Stimulated activated CD8-positive, alpha-beta memory T cell treated with anti-CD3 and anti-CD28 coated beads, Interleukin-4, amount 100 ng/mL, for 48 hours (primary cell): Measurements from ENCODE around the gene GPR119.
A peak's percentile ranks its signal among the peaks of the same experiment; 100 is the strongest.
"Not testable (repeated sequence)": the region's sequence is repeated elsewhere in the genome, so short reads cannot be mapped to it uniquely, and the experiment has no call there.

ENCODE experiments used
- DNase-seq: peaks from one replicate; pipeline ENCODE4 v3.0.0-alpha.2; 2020

GPR119 gene

DNA sequence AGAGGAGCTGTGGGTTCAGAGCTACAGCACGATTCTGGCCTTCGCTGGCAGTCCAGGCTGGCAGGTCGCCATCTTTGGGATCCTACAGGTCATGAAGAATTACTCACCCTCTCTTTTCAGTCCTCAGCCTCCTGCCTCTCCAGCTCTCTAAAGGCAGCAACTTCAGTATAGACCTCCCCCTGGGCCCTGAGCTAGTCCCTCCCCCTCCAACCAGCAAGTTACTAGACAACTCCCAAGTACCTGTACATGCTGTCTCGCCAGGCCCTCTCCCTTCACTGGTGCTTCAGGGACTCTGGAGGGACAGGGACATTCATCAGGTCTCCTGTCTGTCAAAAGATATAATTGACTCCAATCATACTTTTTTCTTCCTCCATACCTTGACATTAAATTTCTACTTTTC is at the start of gene GPR119:
TSS of gene GPR119 (minus strand) at position 155 of the 400 bp plus-strand sequence. CDS start 227 bp downstream, outside the sequence.
- DNase-seq: no peak

GRCh38 chrX:130429236-130429635 is 43.8 kb upstream of the GPR119 start:
- not testable (repeated sequence) for DNase-seq

- DNase-seq: no peak
Observed at GRCh38 chrX:130426531-130426930, 41.1 kb upstream of the GPR119 start.

DNA sequence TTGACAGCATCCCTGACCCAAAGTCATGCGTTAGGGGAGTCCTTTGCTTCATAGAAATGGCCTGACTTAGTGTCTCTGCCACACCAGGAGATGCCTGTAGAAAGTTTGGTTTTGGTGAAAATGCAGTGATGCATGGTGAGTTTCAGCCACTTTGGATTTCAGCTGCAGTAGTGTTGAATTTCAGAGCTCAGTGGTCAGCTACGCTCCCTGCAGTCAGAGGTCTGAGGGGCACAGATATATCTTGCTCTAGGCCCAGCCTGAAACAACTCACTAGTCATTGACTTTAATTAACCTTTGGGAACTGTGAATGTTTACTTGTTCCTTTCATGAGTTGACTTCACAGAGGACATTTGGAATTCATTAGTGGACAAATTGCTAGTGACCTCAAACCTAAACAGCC is 33.8 kb upstream of the GPR119 start:
- no peak for DNase-seq

DNA sequence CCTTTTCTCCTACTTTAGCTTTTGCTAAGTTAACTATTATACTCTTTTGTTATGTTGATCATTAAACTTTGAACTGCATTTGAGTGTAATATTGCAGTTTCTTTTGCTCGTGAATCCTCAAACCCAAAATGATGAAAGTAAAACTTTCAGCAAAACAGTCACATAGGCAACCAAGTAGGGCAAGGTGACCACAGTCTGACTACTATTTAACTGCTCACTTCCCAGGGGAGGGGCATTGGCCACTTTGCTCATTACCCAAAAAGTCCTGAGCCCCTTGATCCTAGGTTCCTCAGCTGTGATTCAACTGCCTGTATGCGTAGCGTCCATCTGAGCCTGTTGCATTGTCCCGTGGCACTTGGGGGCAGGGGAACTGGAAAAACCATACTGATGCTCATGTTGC is 33.3 kb upstream of the GPR119 start:
- no peak for DNase-seq

- DNase-seq: no peak
Observed at GRCh38 chrX:130418066-130418465, 32.6 kb upstream of the GPR119 start.

DNA sequence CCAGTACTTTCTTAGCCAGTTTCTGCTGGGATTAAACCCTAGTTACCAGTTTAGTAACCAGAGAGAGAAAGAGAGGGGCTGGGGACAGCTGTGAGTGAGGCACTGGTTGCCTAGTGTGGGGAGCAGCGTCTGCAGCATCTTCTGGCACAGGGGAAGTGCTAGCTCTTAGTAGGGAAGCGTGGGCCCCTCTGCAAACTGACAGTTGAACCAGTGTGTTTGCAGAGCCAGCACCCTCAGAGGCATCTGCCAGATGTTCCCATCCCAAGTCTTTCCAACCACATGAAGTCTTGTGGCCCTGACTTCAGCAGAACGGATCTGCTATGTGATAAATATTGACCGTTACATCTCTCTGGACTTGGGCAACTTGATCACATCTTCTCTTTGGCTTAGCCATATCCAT is 31.3 kb upstream of the GPR119 start:
- no peak for DNase-seq

DNA sequence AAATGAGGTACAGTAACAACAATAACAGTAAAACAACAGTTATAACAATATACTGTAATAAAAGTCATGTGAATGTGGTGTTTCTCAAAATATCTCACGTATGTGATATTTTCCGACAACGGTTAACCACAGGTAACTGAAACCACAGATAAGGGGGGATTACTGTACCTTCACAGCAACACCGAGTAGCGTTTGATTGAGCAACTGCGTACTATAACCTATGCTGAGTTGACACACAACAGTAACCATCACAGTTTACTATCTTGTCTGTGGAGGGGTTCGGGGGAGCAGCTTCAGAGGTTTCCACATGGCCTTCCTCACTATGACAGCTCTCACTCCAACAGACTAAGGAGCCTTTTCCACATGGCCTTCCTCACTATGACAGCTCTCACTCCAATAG is 29.7 kb upstream of the GPR119 start:
- DNase-seq: no peak

- DNase-seq: no peak
Observed at GRCh38 chrX:130414800-130415199, 29.3 kb upstream of the GPR119 start.

DNA sequence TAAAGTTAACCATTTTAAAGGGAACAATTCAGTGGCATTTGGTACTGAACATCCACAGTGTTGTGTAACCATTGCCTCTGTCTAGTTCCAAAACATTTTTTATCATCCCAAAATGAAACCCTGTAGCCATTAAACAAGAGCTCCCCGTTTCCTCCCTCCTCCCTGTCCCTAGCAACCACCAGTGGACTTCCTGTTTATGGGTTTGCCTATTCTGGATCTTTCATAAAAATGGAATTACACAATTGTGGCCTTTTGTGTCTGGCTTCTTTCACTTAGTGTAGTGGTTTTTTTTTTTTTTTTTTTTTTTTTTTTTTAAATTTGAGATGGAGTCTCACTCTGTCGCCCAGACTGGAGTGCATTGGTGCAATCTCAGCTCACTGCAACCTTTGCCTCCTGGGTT is 27.9 kb upstream of the GPR119 start:
- no peak for DNase-seq

GRCh38 chrX:130402208-130402684 is 16.8 kb upstream of the GPR119 start:
- DNase-seq: no peak

DNA sequence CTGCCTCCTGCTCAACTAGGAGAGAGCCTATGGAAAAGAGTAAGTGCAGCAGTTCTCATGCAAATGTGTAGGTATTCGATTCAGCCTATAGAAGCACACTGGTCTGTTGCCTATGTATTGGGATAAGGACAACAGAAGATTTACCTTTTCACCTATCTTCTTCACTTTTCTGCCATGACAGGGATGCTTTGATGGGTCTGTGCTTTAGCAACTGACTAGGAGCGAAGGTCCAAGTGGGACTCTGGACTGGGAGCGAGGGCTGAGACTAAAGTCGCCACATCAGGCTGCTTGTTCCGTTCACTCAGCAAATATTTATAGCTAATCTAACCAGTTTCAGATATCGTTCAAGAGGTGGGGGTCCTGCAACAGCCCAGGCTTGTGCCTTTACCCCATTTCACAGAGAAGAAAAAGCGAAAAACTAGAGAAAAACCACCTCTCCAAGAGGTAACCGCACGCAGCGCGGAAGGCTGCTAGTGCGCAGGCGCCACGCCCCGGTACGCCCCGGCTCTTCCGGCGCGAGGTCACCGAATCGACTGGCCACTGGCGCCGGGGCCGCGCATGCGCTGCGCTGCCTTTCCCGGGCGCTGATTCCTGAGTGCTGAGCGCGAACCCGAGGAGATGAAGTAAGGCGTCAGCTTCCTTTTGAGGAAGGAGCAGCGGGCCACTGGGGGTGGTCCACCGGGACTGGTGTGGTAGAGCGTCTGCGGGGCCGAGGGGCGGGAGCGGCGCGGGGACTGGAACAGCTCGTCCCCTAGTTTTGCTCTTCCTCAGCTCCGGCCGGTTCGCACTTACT is 16.1 kb upstream of the GPR119 start, which contains the start of gene RBMX2:
TSS of gene RBMX2 (plus strand) at position 573 of the 793 bp plus-strand sequence. CDS start at position 619, 46 bp downstream.
- peak; percentile 71 for DNase-seq

- DNase-seq: no peak
Observed at GRCh38 chrX:130395341-130395740, 9.9 kb upstream of the GPR119 start.

DNA sequence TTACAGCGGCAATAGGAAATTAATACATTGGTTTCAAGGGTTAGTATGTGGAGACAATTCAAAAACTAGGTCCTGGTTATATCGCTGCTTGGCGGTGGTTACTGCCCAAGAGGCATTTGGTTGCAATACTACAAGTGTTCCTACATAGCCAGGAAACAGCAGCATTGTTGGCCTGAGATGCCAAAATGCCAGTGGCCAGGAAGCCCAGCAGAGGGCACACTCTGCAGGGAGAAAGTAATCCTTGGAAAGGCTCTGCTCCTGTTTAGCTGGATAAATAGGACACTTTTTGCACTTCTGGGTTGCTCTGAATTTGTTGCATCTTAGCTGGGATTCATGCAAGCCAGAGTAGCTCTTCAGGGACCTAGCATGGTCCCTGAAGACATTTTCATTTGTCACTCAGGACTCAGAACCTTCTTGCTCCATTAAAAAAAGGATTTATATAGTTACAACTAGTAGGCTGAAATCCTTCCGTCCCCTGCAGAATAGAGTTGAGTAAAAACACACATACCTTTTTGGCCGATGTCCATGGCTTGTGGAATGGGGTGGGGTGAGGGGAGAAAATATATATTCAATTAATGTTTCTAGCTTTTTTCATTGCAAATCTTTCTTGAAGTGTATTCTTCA is 8.1 kb upstream of the GPR119 start:
- DNase-seq: no peak

DNA sequence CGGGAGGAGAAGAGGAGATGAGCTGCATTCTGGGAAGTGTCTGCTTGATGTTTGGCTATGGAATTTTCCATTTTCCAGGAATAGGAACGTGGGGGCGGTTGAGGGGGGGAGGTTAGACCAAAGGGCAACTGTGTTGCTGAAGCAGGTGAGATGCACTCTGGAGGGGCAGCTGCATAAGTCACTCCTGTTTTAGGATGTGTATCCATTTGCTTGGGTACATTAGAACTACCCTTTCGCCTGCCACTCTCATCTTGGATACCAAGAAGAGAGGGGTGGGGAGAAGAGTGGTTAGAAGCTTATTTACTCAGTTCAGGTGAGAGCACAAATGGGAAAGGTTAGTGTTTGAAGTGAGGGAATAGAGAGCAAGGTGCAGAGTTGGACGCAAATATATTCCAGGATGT is 934 bp upstream of the GPR119 start:
- no peak for DNase-seq

GRCh38 chrX:130378024-130378669 is 7.3 kb downstream of the GPR119 start:
- DNase-seq: no peak

DNA sequence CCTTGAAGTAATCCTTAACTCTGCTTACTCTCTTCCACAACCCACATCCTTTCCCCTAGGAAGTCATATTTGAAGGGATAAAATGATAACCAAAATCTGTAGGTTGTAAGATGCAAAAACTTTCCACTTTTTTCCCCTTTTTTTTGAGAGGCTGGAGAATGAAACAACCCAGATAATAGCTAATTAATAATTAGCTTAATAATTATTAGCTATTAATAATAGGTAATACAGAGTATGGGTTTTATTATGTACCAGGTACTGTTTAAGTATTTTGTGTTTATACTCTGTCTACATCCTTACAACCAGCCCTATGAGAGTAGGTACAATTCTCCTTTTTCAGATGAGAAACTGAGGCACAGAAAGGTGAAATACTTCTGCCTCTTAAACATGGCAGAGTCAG is 9.4 kb downstream of the GPR119 start:
- DNase-seq: no peak

- not testable (repeated sequence) for DNase-seq
Observed at GRCh38 chrX:130352050-130352449, 33.4 kb downstream of the GPR119 start.

GRCh38 chrX:130351567-130351966 is 33.9 kb downstream of the GPR119 start:
- DNase-seq: no peak

DNA sequence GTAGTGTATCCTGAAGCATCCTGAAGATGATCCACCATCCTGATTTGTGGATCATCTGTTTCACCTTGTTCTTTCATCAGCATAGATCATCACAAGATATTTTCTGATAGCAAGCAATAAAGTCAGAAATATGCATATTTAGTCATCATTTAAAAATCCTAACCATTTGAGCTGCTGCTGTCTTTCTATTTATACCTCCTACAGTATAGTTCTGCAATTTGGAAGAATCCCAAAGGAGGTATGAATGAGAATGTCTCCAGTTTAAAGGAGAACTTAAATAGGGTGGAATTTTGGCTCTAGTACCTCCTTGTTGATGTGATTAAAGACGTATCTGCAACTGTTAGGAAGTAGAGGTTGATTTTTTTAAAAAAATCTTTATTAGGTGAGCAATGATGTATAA is 38.2 kb downstream of the GPR119 start:
- no peak for DNase-seq

GRCh38 chrX:130343411-130343810 is 42.1 kb downstream of the GPR119 start:
- no peak for DNase-seq

DNA sequence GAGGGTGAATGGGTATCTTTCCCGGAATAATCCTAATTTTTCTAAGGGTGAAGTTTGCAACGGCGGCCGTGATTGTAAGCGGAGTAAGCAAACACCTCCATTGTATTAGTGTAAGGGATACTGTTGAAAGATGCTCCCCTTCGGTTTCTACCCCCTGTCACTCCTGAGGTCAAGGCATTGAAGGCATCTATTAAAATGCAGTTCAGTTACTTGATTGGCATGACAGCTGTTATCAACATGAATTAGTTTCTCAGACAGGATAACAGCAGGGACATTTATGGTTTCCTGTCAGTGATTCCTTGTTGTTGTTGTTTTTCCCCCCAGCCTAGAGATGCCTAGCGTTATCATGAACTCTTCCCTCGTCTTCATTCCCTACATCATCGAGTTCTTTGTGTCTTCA is 45.2 kb downstream of the GPR119 start:
- DNase-seq: no peak

GRCh38 chrX:130339408-130340222 is 45.9 kb downstream of the GPR119 start, which contains the start of gene SLC25A14:
Gene SLC25A14, plus strand, starts transcription at chrX:130339919. Its CDS starts 360 bp downstream, at chrX:130340279.
- DNase-seq: peak; percentile 74
